ENCODE measurements around the gene KCNN1. TPM values are rescaled to one million over a fixed set of nuclear protein-coding genes. Genes with fewer than 3 reads are reported as not detected.

The KCNN1 gene
- total and polyA plus RNA-seq, 9 of the 15 experiments (the other 6 are each of a cell fraction or from before 2014, with no cell fraction given) = 0.01 to 6.2 (median 0.72) TPM

GRCh38 chr19:18027151-18027550 is 60.2 kb downstream of the KCNN1 start:
- ChIA-PET CTCF (ENCODE audit: low intra/inter-chr PET ratio) (no interaction called here), POLR2A (interaction anchor here (0.6 to 1.2 kb wide), 2 partner anchors 14 to 92 kb away, joined by 3 read pairs; no protein-coding TSS in a partner anchor)
- no peak for ATAC-seq
- TF ChIP-seq STAT5B (CRISPR knock-in tag; IDR thresholded peaks at IDR 0.05) = no peak
- TF ChIP-seq RBM25 (IDR thresholded peaks at IDR 0.05; ENCODE audit: low read depth, low read length, severe bottlenecking) = peak; percentile 82
- TF ChIP-seq BCOR (IDR thresholded peaks at IDR 0.05) = peak; percentile 88
- TF ChIP-seq ZNF668 (CRISPR knock-in tag; IDR thresholded peaks at IDR 0.05) = no peak
- TF ChIP-seq ETS2 (tag; IDR thresholded peaks at IDR 0.05; ENCODE audit: borderline replicate concordance, poor library complexity, severe bottlenecking) = no peak
- TF ChIP-seq BDP1 (IDR thresholded peaks at IDR 0.05; ENCODE audit: insufficient read depth, insufficient read length) = no peak
- no peak for TF ChIP-seq ZNF583 (CRISPR knock-in tag; IDR thresholded peaks at IDR 0.05)
- TF ChIP-seq PHF21A (IDR thresholded peaks at IDR 0.05; ENCODE audit: borderline replicate concordance, low read depth) = no peak
- TF ChIP-seq SIX5 (IDR thresholded peaks at IDR 0.05; ENCODE audit: borderline replicate concordance in 1 of 2, insufficient read depth in 1 of 2, low read depth in 1 of 2, low read length in 2 of 2) = no peak
- TF ChIP-seq SIRT6 (IDR thresholded peaks at IDR 0.05; ENCODE audit: low read depth, low read length) = no peak
- no peak for TF ChIP-seq ZKSCAN8 (CRISPR knock-in tag; IDR thresholded peaks at IDR 0.05)
- TF ChIP-seq ZNF324 (CRISPR knock-in tag; IDR thresholded peaks at IDR 0.05) = no peak
- TF ChIP-seq SRSF3 (IDR thresholded peaks at IDR 0.05; ENCODE audit: insufficient read depth, low read length) = no peak
- TF ChIP-seq POLR2G (IDR thresholded peaks at IDR 0.05; ENCODE audit: low read depth, low read length) = no peak
- no peak for TF ChIP-seq PHF20 (IDR thresholded peaks at IDR 0.05; ENCODE audit: partially characterized antibody)
- peak; percentile 85 for TF ChIP-seq ZFP36 (IDR thresholded peaks at IDR 0.05; ENCODE audit: low read depth, low read length, partially characterized antibody)
- no peak for TF ChIP-seq EZH2 (IDR thresholded peaks at IDR 0.05; ENCODE audit: borderline replicate concordance, low read depth, low read length)
- peak; percentile 69; the same call in 1 of the 2 replicates for TF ChIP-seq PTBP1 (IDR thresholded peaks at IDR 0.05; ENCODE audit: low read depth, low read length)
- no peak for TF ChIP-seq ZNF347 (CRISPR knock-in tag; IDR thresholded peaks at IDR 0.05; ENCODE audit: low read depth)
- TF ChIP-seq ZNF707 (CRISPR knock-in tag; conservative IDR thresholded peaks at IDR 0.05) = no peak
- TF ChIP-seq ZNF609 (CRISPR knock-in tag; IDR thresholded peaks at IDR 0.05; ENCODE audit: borderline replicate concordance) = no peak

More at GRCh38 chr19:18027151-18027550, 60.2 kb downstream of the KCNN1 start:
- Histone ChIP-seq H3K4me3 (no peak overlapping the region), H3K9ac (ENCODE audit: insufficient read depth in 1 of 2, low read depth in 2 of 2, low read length in 2 of 2) (no peak overlapping the region), H3K9me1 (ENCODE audit: control insufficient read depth, insufficient read depth, low read length) (no peaks in the 10 kb centered on the region), H3K27ac (ENCODE audit: extremely low read depth, low read depth, low read length) (no peak overlapping the region), H4K20me1 (replicated peaks; ENCODE audit: control insufficient read depth, insufficient read depth, low read length) (no peaks in the 10 kb centered on the region), H3K4me1 (replicated peaks in 1 of 2; ENCODE audit: control insufficient read depth in 2 of 2, insufficient read depth in 2 of 2, low read length in 2 of 2) (peaks cover 13 to 24% of the 10 kb centered on the region in 2 experiments; a peak in 4 of 5 replicates), H3K27me3 (ENCODE audit: control insufficient read depth in 2 of 2, insufficient read depth in 2 of 2, low read length in 2 of 2) (peaks cover 0 to 7% of the 10 kb centered on the region in 2 experiments; a peak in 1 of 5 replicates), H3K4me2 (ENCODE audit: insufficient read depth, low read length) (no peak overlapping the region), H3K36me3 (ENCODE audit: control insufficient read depth, insufficient read depth, low read length) (no peaks in the 10 kb centered on the region), H2AFZ (ENCODE audit: low read depth, low read length) (no peak overlapping the region), H3K9me3 (replicated peaks; ENCODE audit: control insufficient read depth, insufficient read depth, low read depth, low read length) (no peaks in the 10 kb centered on the region), H3K79me2 (ENCODE audit: control insufficient read depth, insufficient read depth, low read length) (peaks cover 16% of the 10 kb centered on the region)
- in situ Hi-C loops (cut with MboI) (no loop called here), intact Hi-C loops (cut with micrococcal nuclease) (no loop called here)
- FAIRE-seq (no peak), DNase-seq (ENCODE audit: extremely low read depth in 1 of 4, low spot score in 3 of 4) (no peak)
- 58% methylated on average over 4 of the region's 4 CpGs for WGBS (ENCODE audit: insufficient coverage, low coverage, missing lambda C conversion rate)
- BruUV-seq (replicated peaks) = no TSS peak

Data from K562 (cell line).